Fibroblast of lung (primary cell): ENCODE measurements around the gene PLEKHG4B.

Experiments
- CTCF ChIP-seq, 2 donors: IDR thresholded peaks in 1 of 2; conservative IDR thresholded peaks in 1 of 2; 1 replicate in 1 of 2; 2 replicates in 1 of 2; pipeline ENCODE4 v1.5.1; 2011 to 2012; ENCODE audit warnings: low read length in 2 of 2, control low read depth in 1 of 2, inconsistent platforms in 1 of 2, low read depth in 1 of 2, mild to moderate bottlenecking in 1 of 2
- EZH2 ChIP-seq: IDR thresholded peaks from 2 replicates; pipeline ENCODE4 v1.5.1; 2012; ENCODE audit warnings: low read length, control low read depth, mild to moderate bottlenecking; ENCODE audit errors: missing control alignments

GRCh38 chr5:51500-51823 lies 40.5 kb upstream of the PLEKHG4B start:
- TF ChIP-seq CTCF (conservative IDR thresholded peaks at IDR 0.05 in 1 of 2, IDR thresholded peaks at IDR 0.05 in 1 of 2; ENCODE audit: low read depth in 1 of 2, low read length in 2 of 2) (no peak), EZH2 (no peak)
